HEK293 (cell line): Measurements from ENCODE around the gene ADA.
A peak's percentile ranks its signal among the peaks of the same experiment; 100 is the strongest.

Experiments
- CTCF ChIA-PET: fragments of 350-600 bp; formaldehyde crosslinking; extraction: SDS; loops from one replicate; lab custom pipeline; 2021; ENCODE audit warnings: antibody characterized with exemption; lab: Yijun Ruan, JAX
- POLR2A ChIA-PET: fragments of 300-600 bp; formaldehyde crosslinking; extraction: SDS; loops from one replicate; lab custom pipeline; 2020; ENCODE audit warnings: antibody characterized with exemption, inconsistent platforms; lab: Yijun Ruan, JAX
- H3K27ac ChIP-seq: fragments of 200-500 bp; sonication (Bioruptor generic); 2 replicates; pipeline ENCODE4 v1.5.1; 2014; ENCODE audit warnings: low read depth, low read length, control low read depth, inconsistent platforms; ENCODE audit errors: extremely low read depth
- H3K36me3 ChIP-seq, 2 experiments: fragments of 200-500 bp in 1 of 2; sonication (Bioruptor generic) in 1 of 2; 1 replicate in 1 of 2; 2 replicates in 1 of 2; pipeline ENCODE4 v1.5.1; 2014 to 2017; ENCODE audit warnings: inconsistent platforms in 2 of 2, low read length in 2 of 2; ENCODE audit not compliant: control insufficient read depth in 2 of 2, insufficient read depth in 1 of 2
- H3K4me1 ChIP-seq: fragments of 200-500 bp; sonication (Bioruptor generic); 2 replicates; pipeline ENCODE4 v1.5.1; 2014; ENCODE audit warnings: mild to moderate bottlenecking, low read length, inconsistent platforms; ENCODE audit not compliant: control insufficient read depth, insufficient read depth
- H3K4me3 ChIP-seq: 2 replicates; pipeline ENCODE4 v1.5.1; 2011; ENCODE audit warnings: low read depth, mild to moderate bottlenecking, control low read depth, low read length, moderate library complexity
- H3K9me3 ChIP-seq: fragments of 200-500 bp; sonication (Bioruptor generic); 2 replicates; pipeline ENCODE4 v1.5.1; 2014; ENCODE audit warnings: low read depth, low read length, inconsistent platforms; ENCODE audit not compliant: control insufficient read depth, insufficient read depth
- CTCF ChIP-seq: fragments of 450-650 bp; formaldehyde crosslinking; IDR thresholded peaks from 2 replicates; pipeline ENCODE4 v1.5.1; 2016; ENCODE audit warnings: missing biosample characterization, missing genetic modification characterization
- GLIS2 ChIP-seq: fragments of 450-650 bp; formaldehyde crosslinking; IDR thresholded peaks from 2 replicates; pipeline ENCODE4 v1.5.1; 2016; ENCODE audit warnings: missing biosample characterization, missing genetic modification characterization
- MEIS1 ChIP-seq: sonication (generic); formaldehyde crosslinking; IDR thresholded peaks from 2 replicates; pipeline ENCODE4 v1.8.1; 2022; ENCODE audit warnings: missing genetic modification reagents, mild to moderate bottlenecking, borderline replicate concordance
- PRDM10 ChIP-seq: fragments of 450-650 bp; formaldehyde crosslinking; IDR thresholded peaks from 2 replicates; pipeline ENCODE4 v1.5.1; 2016; ENCODE audit warnings: missing biosample characterization, missing genetic modification characterization
- WT1 ChIP-seq: fragments of 450-650 bp; formaldehyde crosslinking; IDR thresholded peaks from 2 replicates; pipeline ENCODE4 v1.5.1; 2016; ENCODE audit warnings: missing biosample characterization, missing genetic modification characterization
- ZBTB10 ChIP-seq: fragments of 450-650 bp; formaldehyde crosslinking; IDR thresholded peaks from 2 replicates; pipeline ENCODE4 v1.5.1; 2016; ENCODE audit warnings: missing biosample characterization, missing genetic modification characterization
- ZEB2 ChIP-seq: fragments of 450-650 bp; formaldehyde crosslinking; IDR thresholded peaks from 2 replicates; pipeline ENCODE4 v1.5.1; 2016; ENCODE audit warnings: missing biosample characterization, missing genetic modification characterization
- ZFP69B ChIP-seq: fragments of 450-650 bp; formaldehyde crosslinking; IDR thresholded peaks from 2 replicates; pipeline ENCODE4 v1.5.1; 2016; ENCODE audit warnings: missing biosample characterization, missing genetic modification characterization
- ZNF266 ChIP-seq: fragments of 450-650 bp; formaldehyde crosslinking; IDR thresholded peaks from 2 replicates; pipeline ENCODE4 v1.5.1; 2016; ENCODE audit warnings: missing biosample characterization, missing genetic modification characterization, low read depth
- ZNF391 ChIP-seq: fragments of 450-650 bp; formaldehyde crosslinking; IDR thresholded peaks from 2 replicates; pipeline ENCODE4 v1.5.1; 2016; ENCODE audit warnings: low read depth, missing biosample characterization, missing genetic modification characterization, borderline replicate concordance
- ZNF426 ChIP-seq: fragments of 450-650 bp; formaldehyde crosslinking; IDR thresholded peaks from 2 replicates; pipeline ENCODE4 v1.5.1; 2017; ENCODE audit warnings: missing biosample characterization, missing genetic modification characterization, mild to moderate bottlenecking, inconsistent platforms, moderate library complexity
- ZNF48 ChIP-seq: fragments of 450-650 bp; formaldehyde crosslinking; IDR thresholded peaks from 2 replicates; pipeline ENCODE4 v1.5.1; 2016; ENCODE audit warnings: missing biosample characterization, missing genetic modification characterization
- ZNF555 ChIP-seq: fragments of 450-650 bp; formaldehyde crosslinking; conservative IDR thresholded peaks from 2 replicates; pipeline ENCODE4 v1.5.1; 2017; ENCODE audit warnings: missing biosample characterization, mild to moderate bottlenecking, missing genetic modification characterization, inconsistent platforms
- ZNF558 ChIP-seq: fragments of 450-650 bp; formaldehyde crosslinking; IDR thresholded peaks from 2 replicates; pipeline ENCODE4 v1.5.1; 2016; ENCODE audit warnings: missing biosample characterization, missing genetic modification characterization
- ZNF626 ChIP-seq: fragments of 450-650 bp; sonication (Bioruptor Pico); formaldehyde crosslinking; IDR thresholded peaks from 2 replicates; pipeline ENCODE4 v1.5.1; 2018; ENCODE audit warnings: missing biosample characterization, missing genetic modification characterization, inconsistent platforms
- ZNF654 ChIP-seq: fragments of 450-650 bp; formaldehyde crosslinking; IDR thresholded peaks from 2 replicates; pipeline ENCODE4 v1.5.1; 2016; ENCODE audit warnings: low read depth, missing biosample characterization, missing genetic modification characterization
- ZNF664 ChIP-seq: fragments of 450-650 bp; formaldehyde crosslinking; IDR thresholded peaks from 2 replicates; pipeline ENCODE4 v1.5.1; 2016; ENCODE audit warnings: missing biosample characterization, missing genetic modification characterization
- ZSCAN16 ChIP-seq: fragments of 450-650 bp; formaldehyde crosslinking; IDR thresholded peaks from 2 replicates; pipeline ENCODE4 v1.5.1; 2016; ENCODE audit warnings: missing biosample characterization, missing genetic modification characterization
- TF ChIP-seq, protein P1 (sequence below): fragments of 450-650 bp; formaldehyde crosslinking; IDR thresholded peaks from 2 replicates; pipeline ENCODE4 v1.5.1; 2017; ENCODE audit warnings: missing biosample characterization, missing genetic modification characterization

The ADA gene

GRCh38 chr20:44683263-44684046, 32.0 kb upstream of the ADA start (continued):
- TF ChIP-seq CTCF (tag by site-specific recombination) (peak; percentile 52; the same call in 1 of the 2 replicates), ZNF664 (no peak), PRDM10 (tag by site-specific recombination) (0 out of 2 replicates have a peak, but pooled peaks have one; percentile 16), ZNF654 (tag by site-specific recombination) (peak; percentile 77), ZNF558 (tag by site-specific recombination) (no peak)

GRCh38 chr20:44681796-44682566, 30.5 kb upstream of the ADA start:
- ChIA-PET CTCF (interaction anchor here (0.6 to 7.6 kb wide), 17 partner anchors 24 to 1077 kb away, joined by 3 to 208 read pairs (median 5); partner anchors contain the start of gene KCNK15), POLR2A (interaction anchor here (0.8 kb wide), 1 partner anchor 203 kb away, joined by 3 read pairs; the partner anchor contains the start of gene YWHAB)
- Histone ChIP-seq H3K4me1 (no peaks in the 10 kb centered on the region; the same call in 1 of the 2 replicates), H3K36me3 (no peaks in the 10 kb centered on the region), H3K4me3 (no peak overlapping the region), H3K27ac (no peak overlapping the region), H3K9me3 (no peaks in the 10 kb centered on the region)
- no peak for TF ChIP-seq WT1 (tag by site-specific recombination)
- no peak for TF ChIP-seq ZNF266
- TF ChIP-seq MEIS1 (CRISPR knock-in tag), result no peak
- no peak for TF ChIP-seq ZEB2 (tag by site-specific recombination)

GRCh38 chr20:44678990-44679611, 27.6 kb upstream of the ADA start:
- Histone ChIP-seq H3K9me3 (no peaks in the 10 kb centered on the region), H3K27ac (peak overlapping the region; percentile 72), H3K4me3 (no peak overlapping the region), H3K36me3 (no peaks in the 10 kb centered on the region), H3K4me1 (no peaks in the 10 kb centered on the region; the same call in 1 of the 2 replicates)
- CTCF ChIA-PET, result interaction anchor here (0.5 to 0.9 kb wide), 2 partner anchors 20 to 50 kb away, joined by 3 to 4 read pairs; no protein-coding TSS in a partner anchor
- POLR2A ChIA-PET, result no interaction called here
- TF ChIP-seq ZNF48 (no peak), GLIS2 (tag by site-specific recombination) (no peak), ZNF626 (tag by site-specific recombination) (no peak), ZSCAN16 (tag by site-specific recombination) (no peak), ZFP69B (tag by site-specific recombination) (no peak), ZBTB10 (tag by site-specific recombination) (no peak), ZNF654 (tag by site-specific recombination) (no peak), ZNF555 (tag by site-specific recombination) (no peak), ZNF426 (tag by site-specific recombination) (no peak), ZNF266 (no peak), ZNF391 (tag by site-specific recombination) (no peak)
- TF ChIP-seq, protein P1, sequence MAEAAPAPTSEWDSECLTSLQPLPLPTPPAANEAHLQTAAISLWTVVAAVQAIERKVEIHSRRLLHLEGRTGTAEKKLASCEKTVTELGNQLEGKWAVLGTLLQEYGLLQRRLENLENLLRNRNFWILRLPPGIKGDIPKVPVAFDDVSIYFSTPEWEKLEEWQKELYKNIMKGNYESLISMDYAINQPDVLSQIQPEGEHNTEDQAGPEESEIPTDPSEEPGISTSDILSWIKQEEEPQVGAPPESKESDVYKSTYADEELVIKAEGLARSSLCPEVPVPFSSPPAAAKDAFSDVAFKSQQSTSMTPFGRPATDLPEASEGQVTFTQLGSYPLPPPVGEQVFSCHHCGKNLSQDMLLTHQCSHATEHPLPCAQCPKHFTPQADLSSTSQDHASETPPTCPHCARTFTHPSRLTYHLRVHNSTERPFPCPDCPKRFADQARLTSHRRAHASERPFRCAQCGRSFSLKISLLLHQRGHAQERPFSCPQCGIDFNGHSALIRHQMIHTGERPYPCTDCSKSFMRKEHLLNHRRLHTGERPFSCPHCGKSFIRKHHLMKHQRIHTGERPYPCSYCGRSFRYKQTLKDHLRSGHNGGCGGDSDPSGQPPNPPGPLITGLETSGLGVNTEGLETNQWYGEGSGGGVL, result no peak
